Mesenchymal stem cell (in vitro differentiated cells and primary cell): ENCODE results near the gene TMEM178B.
"Not testable (repeated sequence)": the region's sequence is repeated elsewhere in the genome, so short reads cannot be mapped to it uniquely, and the experiment has no call there.

Experiments used
- DNase-seq: peaks from one replicate; pipeline ENCODE4 v3.0.0-alpha.2; 2013
- H2AFZ ChIP-seq: one replicate; pipeline ENCODE4 v1.6.1; 2013; ENCODE audit warnings: low read depth, mild to moderate bottlenecking, control low read depth, inconsistent platforms, low read length, moderate library complexity
- H2AK5ac ChIP-seq: 2 replicates; pipeline ENCODE4 v1.6.1; 2013; ENCODE audit warnings: low read length, moderate library complexity, mild to moderate bottlenecking, inconsistent platforms; ENCODE audit not compliant: severe bottlenecking
- H2BK120ac ChIP-seq: one replicate; pipeline ENCODE4 v1.6.1; 2013; ENCODE audit warnings: low read depth, mild to moderate bottlenecking, inconsistent platforms, low read length, moderate library complexity
- H2BK12ac ChIP-seq, 2 experiments: one replicate each; pipeline ENCODE4 v1.6.1; 2013; ENCODE audit warnings: inconsistent platforms in 2 of 2, low read length in 2 of 2, mild to moderate bottlenecking in 2 of 2, moderate library complexity in 2 of 2, control low read depth in 1 of 2
- H2BK15ac ChIP-seq: one replicate; pipeline ENCODE4 v1.6.1; 2013; ENCODE audit warnings: mild to moderate bottlenecking, low read depth, inconsistent platforms; ENCODE audit not compliant: poor library complexity, severe bottlenecking
- H2BK5ac ChIP-seq: 2 replicates; pipeline ENCODE4 v1.6.1; 2013; ENCODE audit warnings: low read depth, mild to moderate bottlenecking, low read length, control low read depth, inconsistent platforms; ENCODE audit not compliant: poor library complexity, severe bottlenecking
- H3K14ac ChIP-seq, 2 experiments: one replicate each; pipeline ENCODE4 v1.6.1; 2013; ENCODE audit warnings: inconsistent platforms in 2 of 2, low read length in 2 of 2, control low read depth in 1 of 2, mild to moderate bottlenecking in 1 of 2, moderate library complexity in 1 of 2
- H3K18ac ChIP-seq, 2 experiments: one replicate each; pipeline ENCODE4 v1.6.1; 2013; ENCODE audit warnings: inconsistent platforms in 2 of 2, low read length in 2 of 2, control low read depth in 1 of 2, low read depth in 1 of 2, mild to moderate bottlenecking in 1 of 2
- H3K23ac ChIP-seq, 2 experiments: one replicate each; pipeline ENCODE4 v1.6.1; 2013; ENCODE audit warnings: inconsistent platforms in 2 of 2, low read length in 2 of 2, mild to moderate bottlenecking in 2 of 2, moderate library complexity in 2 of 2, control low read depth in 1 of 2
- H3K27ac ChIP-seq: 2 replicates; pipeline ENCODE4 v1.5.1; 2013; ENCODE audit warnings: mild to moderate bottlenecking, moderate library complexity, low read length, control low read depth, inconsistent platforms; ENCODE audit not compliant: poor library complexity, severe bottlenecking
- H3K27me3 ChIP-seq, 2 experiments: 2 replicates each; pipeline versions ENCODE4 v1.6.1 to v1.7.0; 2013; ENCODE audit warnings: low read length in 2 of 2, mild to moderate bottlenecking in 2 of 2, moderate library complexity in 2 of 2, control low read depth in 1 of 2, inconsistent platforms in 1 of 2; ENCODE audit not compliant: control insufficient read depth in 1 of 2, insufficient read depth in 1 of 2
- H3K36me3 ChIP-seq, 2 experiments: 2 replicates each; pipeline versions ENCODE4 v1.6.1 to v1.7.0; 2013; ENCODE audit warnings: low read length in 2 of 2, control low read depth in 1 of 2, inconsistent platforms in 1 of 2, low read depth in 1 of 2, mild to moderate bottlenecking in 1 of 2; ENCODE audit not compliant: insufficient read depth in 2 of 2, control insufficient read depth in 1 of 2
- H3K4ac ChIP-seq, 2 experiments: one replicate each; pipeline ENCODE4 v1.6.1; 2013; ENCODE audit warnings: inconsistent platforms in 2 of 2, low read length in 2 of 2, mild to moderate bottlenecking in 2 of 2, moderate library complexity in 2 of 2, control low read depth in 1 of 2, low read depth in 1 of 2
- H3K4me1 ChIP-seq: 2 replicates; pipeline ENCODE4 v1.6.1; 2013; ENCODE audit warnings: low read depth, low read length, control low read depth; ENCODE audit not compliant: control insufficient read depth, insufficient read depth
- H3K4me2 ChIP-seq: 2 replicates; pipeline ENCODE4 v1.6.1; 2013; ENCODE audit warnings: low read length, mild to moderate bottlenecking, inconsistent platforms; ENCODE audit not compliant: poor library complexity, severe bottlenecking
- H3K4me3 ChIP-seq, 2 experiments: 2 replicates each; pipeline versions ENCODE4 v1.5.1 to v1.7.0; 2013; ENCODE audit warnings: low read length in 2 of 2, mild to moderate bottlenecking in 2 of 2, control low read depth in 1 of 2, low read depth in 1 of 2; ENCODE audit not compliant: insufficient read depth in 1 of 2
- H3K79me1 ChIP-seq: replicated peaks from 2 replicates; pipeline ENCODE4 v1.6.1; 2013; ENCODE audit warnings: mild to moderate bottlenecking, control low read depth, low read length, inconsistent platforms; ENCODE audit not compliant: poor library complexity, severe bottlenecking
- H3K9ac ChIP-seq: 2 replicates; pipeline ENCODE4 v1.7.0; 2013; ENCODE audit warnings: mild to moderate bottlenecking, low read length, moderate library complexity
- H3K9me3 ChIP-seq: 2 replicates; pipeline ENCODE4 v1.7.0; 2013; ENCODE audit warnings: mild to moderate bottlenecking, low read length; ENCODE audit not compliant: control insufficient read depth
- H4K8ac ChIP-seq: one replicate; pipeline ENCODE4 v1.6.1; 2013; ENCODE audit warnings: inconsistent platforms, mild to moderate bottlenecking, low read length, moderate library complexity
- H4K91ac ChIP-seq: one replicate; pipeline ENCODE4 v1.6.1; 2013; ENCODE audit warnings: mild to moderate bottlenecking, low read length, inconsistent platforms
- WGBS: methylation state at CpG from one replicate; pipeline ENCODE4 v1.1.7; 2013; ENCODE audit warnings: mixed read lengths; 5-methylcytosine and 5-hydroxymethylcytosine counted together

The TMEM178B gene

GRCh38 chr7:141195722-141196121 lies 121.9 kb downstream of the TMEM178B start:
- H3K4me3 ChIP-seq, H4K8ac ChIP-seq, H2AK5ac ChIP-seq, H3K36me3 ChIP-seq, H3K4me2 ChIP-seq, H2BK120ac ChIP-seq, H2BK12ac ChIP-seq, H4K91ac ChIP-seq, H2AFZ ChIP-seq, H3K23ac ChIP-seq, H3K9ac ChIP-seq, H3K9me3 ChIP-seq, DNase-seq, H3K27me3 ChIP-seq, H3K18ac ChIP-seq, H3K14ac ChIP-seq, H3K27ac ChIP-seq, H2BK15ac ChIP-seq, H3K4ac ChIP-seq, H2BK5ac ChIP-seq, H3K79me1 ChIP-seq, H3K4me1 ChIP-seq: not testable (repeated sequence)
- WGBS, result 63% methylated on average over 2 of the region's 4 CpGs

GRCh38 chr7:141198194-141198958 lies 124.5 kb downstream of the TMEM178B start:
- Histone ChIP-seq H3K4me3 (no peak overlapping the region), H3K4ac (no peak overlapping the region), H3K18ac (no peak overlapping the region)

GRCh38 chr7:141200191-141201108 lies 126.6 kb downstream of the TMEM178B start:
- Histone ChIP-seq H3K18ac (no peak overlapping the region), H3K9me3 (no peaks in the 10 kb centered on the region), H3K14ac (no peak overlapping the region), H2BK12ac (no peak overlapping the region), H3K4me3 (no peak overlapping the region), H3K36me3 (no peaks in the 10 kb centered on the region), H3K4me2 (no peak overlapping the region), H3K4me1 (peaks cover 3% of the 10 kb centered on the region), H2BK5ac (no peak overlapping the region), H3K27ac (no peak overlapping the region), H2AK5ac (no peak overlapping the region), H3K4ac (no peak overlapping the region), H2BK120ac (no peak overlapping the region), H4K8ac (no peak overlapping the region), H3K27me3 (peaks cover 0 to 9% of the 10 kb centered on the region in 2 experiments), H4K91ac (no peak overlapping the region), H3K79me1 (peaks cover 5% of the 10 kb centered on the region), H3K9ac (no peak overlapping the region), H2BK15ac (no peak overlapping the region), H2AFZ (no peak overlapping the region), H3K23ac (no peak overlapping the region)
- no peak for DNase-seq
- WGBS, result 84% methylated on average over 13 of the region's 14 CpGs

More at GRCh38 chr7:141198194-141198958, 124.5 kb downstream of the TMEM178B start:
- H3K14ac ChIP-seq, result no peak overlapping the region
- DNase-seq, result no peak
- H4K91ac ChIP-seq, result no peak overlapping the region
- no peak overlapping the region for H3K4me2 ChIP-seq
- no peak overlapping the region for H2BK120ac ChIP-seq
- no peak overlapping the region for H4K8ac ChIP-seq
- H2AK5ac ChIP-seq, result no peak overlapping the region
- no peak overlapping the region for H3K23ac ChIP-seq
- no peaks in the 10 kb centered on the region for H3K9me3 ChIP-seq
- no peak overlapping the region for H2BK5ac ChIP-seq
- peaks cover 0 to 2% of the 10 kb centered on the region in 2 experiments for H3K36me3 ChIP-seq
- H3K9ac ChIP-seq, result no peak overlapping the region
- H3K4me1 ChIP-seq, result peaks cover 3% of the 10 kb centered on the region
- no peak overlapping the region for H2BK15ac ChIP-seq
- 49% methylated on average over 6 of the region's 12 CpGs for WGBS
- peaks cover 6% of the 10 kb centered on the region for H3K79me1 ChIP-seq
- no peak overlapping the region for H2BK12ac ChIP-seq
- H3K27me3 ChIP-seq, result peaks cover 0 to 9% of the 10 kb centered on the region in 2 experiments
- H3K27ac ChIP-seq, result no peak overlapping the region
- no peak overlapping the region for H2AFZ ChIP-seq
